Right lobe of liver (tissue), 6 donors: Measurements from ENCODE around the gene CDKN2A. TPM values are rescaled to one million over a fixed set of nuclear protein-coding genes. Genes with fewer than 3 reads are reported as not detected.

Experiments
- ATAC-seq, 4 donors: fragments of 200-7000 bp; cut with Tn5 transposase; one replicate each; pipeline ENCODE4 v1.9.1; 2020; ENCODE audit warnings: mild to moderate bottlenecking in 4 of 4, moderate library complexity in 4 of 4
- DNase-seq, 3 donors: peaks; one replicate each; pipeline ENCODE4 v3.0.0-alpha.2; 2020
- H3K27ac ChIP-seq, 3 donors: fragments of 200-600 bp; one replicate each; pipeline ENCODE4 v1.8.0; 2022
- H3K27me3 ChIP-seq, 2 donors: fragments of 200-600 bp; one replicate each; pipeline ENCODE4 v1.8.0; 2022
- H3K36me3 ChIP-seq, 4 donors: fragments of 200-600 bp; sonication (generic) in 1 of 4; one replicate each; pipeline versions ENCODE4 v1.5.1 to v1.8.0; 2017 to 2022; ENCODE audit warnings: control low read depth in 1 of 4
- H3K4me1 ChIP-seq, 4 donors: fragments of 200-600 bp; sonication (generic) in 1 of 4; one replicate each; pipeline versions ENCODE4 v1.5.1 to v1.8.0; 2017 to 2022; ENCODE audit warnings: control low read depth in 1 of 4
- H3K4me3 ChIP-seq, 3 donors: fragments of 200-600 bp; one replicate each; pipeline ENCODE4 v1.8.0; 2022
- H3K9me3 ChIP-seq, 4 donors: fragments of 200-600 bp; sonication (generic) in 1 of 4; one replicate each; pipeline versions ENCODE4 v1.5.1 to v1.8.0; 2017 to 2022; ENCODE audit warnings: control low read depth in 1 of 4
- CTCF ChIP-seq, 4 donors: fragments of 200-600 bp in 3 of 4; fragments of 450-650 bp in 1 of 4; IDR thresholded peaks; one replicate each; pipeline versions ENCODE4 v1.5.1 to v1.8.0; 2016 to 2022; ENCODE audit warnings: antibody characterized with exemption in 4 of 4, mild to moderate bottlenecking in 2 of 4
- POLR2A ChIP-seq: fragments of 450-650 bp; IDR thresholded peaks from one replicate; pipeline ENCODE4 v1.6.1; 2017; ENCODE audit warnings: antibody characterized with exemption, mild to moderate bottlenecking
- WGBS: methylation state at CpG from one replicate; pipeline ENCODE4 v1.1.6; 2018; ENCODE audit warnings: low coverage, low lambda C conversion rate; ENCODE audit not compliant: insufficient coverage; ENCODE audit errors: missing lambda C conversion rate; 5-methylcytosine and 5-hydroxymethylcytosine counted together
- intact Hi-C, 2 donors: fragments of 100-400 bp; cut with DNase I; formaldehyde crosslinking; loops; one replicate each; pipeline versions ENCODE4 v1.11.2 to v1.14.1; 2022
- total RNA-seq, 6 experiments: library from RNA; depleted of rRNA in 2 of 6; stranded (reverse); fragments of >200 nt in 2 of 6; fragmentation: NEBNext Ultra II Directional in 3 of 6; extraction: Animal tissue kit (Norgen Biotek cat#: 25700) in 3 of 6; gene quantifications; one replicate each; pipeline versions ENCODE4 v1.1.0 to v1.2.4, GENCODE V29; 2016 to 2023
- donor health status: DM: no; HTN: yes; CAD: no.
- donor health status: DM: no; HTN: no; CAD: no.
- donor health status: DM: no; HTN: no; CAD: no.
- donor health status: DM: no; HTN: yes; CAD: no.
- donor health status: DM: no; HTN: yes; CAD: no.

Gene CDKN2A
- total RNA-seq, 6 experiments from 2014 or later = 0.30 to 1.4 (median 1.2) TPM; not detected in 1

- Histone ChIP-seq H3K4me3 (no peak overlapping the region), H3K4me1 (no peaks in the 10 kb centered on the region), H3K9me3 (no peaks in the 10 kb centered on the region), H3K27me3 (no peaks in the 10 kb centered on the region), H3K27ac (no peak overlapping the region), H3K36me3 (no peaks in the 10 kb centered on the region)
- intact Hi-C loops = no loop called here
- TF ChIP-seq POLR2A = no peak
- no peak for TF ChIP-seq CTCF (IDR thresholded peaks at IDR 0.05)
- DNase-seq (no peak), ATAC-seq (no peak)
Observed at GRCh38 chr9:21927752-21928151, 66.4 kb downstream of the CDKN2A start.

GRCh38 chr9:21923694-21924093 lies 70.5 kb downstream of the CDKN2A start:
- H3K36me3 ChIP-seq = no peaks in the 10 kb centered on the region
- no peaks in the 10 kb centered on the region for H3K27me3 ChIP-seq
- H3K9me3 ChIP-seq = no peaks in the 10 kb centered on the region
- TF ChIP-seq CTCF (IDR thresholded peaks at IDR 0.05) (no peak), POLR2A (no peak)
- intact Hi-C loops = no loop called here
- DNase-seq (no peak), ATAC-seq (no peak)
- no peaks in the 10 kb centered on the region for H3K4me1 ChIP-seq
- no peak overlapping the region for H3K4me3 ChIP-seq
- H3K27ac ChIP-seq = no peak overlapping the region
- WGBS = 100% methylated on average over 1 of the region's 1 CpG

- H3K4me3 ChIP-seq = no peak overlapping the region
- no peak overlapping the region for H3K27ac ChIP-seq
- intact Hi-C loops = no loop called here
- no peaks in the 10 kb centered on the region for H3K4me1 ChIP-seq
- WGBS = 28% methylated on average over 4 of the region's 4 CpGs
- ATAC-seq (peak in 3 of 4 donors; percentile 40 to 81 (median 43)), DNase-seq (no peak)
- no peaks in the 10 kb centered on the region for H3K27me3 ChIP-seq
- H3K36me3 ChIP-seq = no peaks in the 10 kb centered on the region
- TF ChIP-seq POLR2A (no peak), CTCF (IDR thresholded peaks at IDR 0.05) (no peak)
- H3K9me3 ChIP-seq = no peaks in the 10 kb centered on the region
Observed at GRCh38 chr9:21919377-21920362, 74.5 kb downstream of the CDKN2A start.

Other genes with a start within 250 kb of the CDKN2A start
- 10 to 100 TPM; 18.1 to 23.7 (median 20.5) TPM for gene MTAP, start 191.8 kb downstream of the CDKN2A start, total RNA-seq
- under 1 TPM in 4 of 6 experiments, not detected in 2; 0.13 to 0.37 (median 0.21) TPM for gene CDKN2B-AS1, start 399 bp upstream of the CDKN2A start, total RNA-seq
- 1 to 10 TPM in 5 of 6 experiments, under 1 TPM in 1; 0.64 to 4.2 (median 1.8) TPM for gene CDKN2B, start 14.9 kb upstream of the CDKN2A start, total RNA-seq